ENCODE data around the gene ZFPL1.

The ZFPL1 gene

GRCh38 chr11:65130631-65131416 lies 46.8 kb downstream of the ZFPL1 start:
- DNase-seq = no peak

GRCh38 chr11:65131417-65131776 lies 47.4 kb downstream of the ZFPL1 start:
- DNase-seq = no peak

GRCh38 chr11:65131895-65132237 lies 47.8 kb downstream of the ZFPL1 start:
- no peak for DNase-seq

GRCh38 chr11:65132238-65132987 lies 48.4 kb downstream of the ZFPL1 start:
- DNase-seq = no peak

GRCh38 chr11:65132988-65133700 lies 49.1 kb downstream of the ZFPL1 start:
- no peak for DNase-seq

- DNase-seq = no peak
Measured at GRCh38 chr11:65133724-65134123, 49.7 kb downstream of the ZFPL1 start.

- peak; percentile 84 for DNase-seq
Measured at GRCh38 chr11:65134240-65134951, 50.4 kb downstream of the ZFPL1 start, which contains the start of gene SYVN1. TSS of gene SYVN1 (minus strand) at chr11:65134519. CDS start at chr11:65133601, 918 bp downstream.

- DNase-seq = peak; percentile 97
Measured at GRCh38 chr11:65134952-65135632, 51.1 kb downstream of the ZFPL1 start.

GRCh38 chr11:65135633-65136145 lies 51.7 kb downstream of the ZFPL1 start:
- no peak for DNase-seq

- DNase-seq = no peak
Measured at GRCh38 chr11:65136515-65137096, 52.6 kb downstream of the ZFPL1 start.
